ENCODE results near the gene TECTB.

TECTB gene

DNA sequence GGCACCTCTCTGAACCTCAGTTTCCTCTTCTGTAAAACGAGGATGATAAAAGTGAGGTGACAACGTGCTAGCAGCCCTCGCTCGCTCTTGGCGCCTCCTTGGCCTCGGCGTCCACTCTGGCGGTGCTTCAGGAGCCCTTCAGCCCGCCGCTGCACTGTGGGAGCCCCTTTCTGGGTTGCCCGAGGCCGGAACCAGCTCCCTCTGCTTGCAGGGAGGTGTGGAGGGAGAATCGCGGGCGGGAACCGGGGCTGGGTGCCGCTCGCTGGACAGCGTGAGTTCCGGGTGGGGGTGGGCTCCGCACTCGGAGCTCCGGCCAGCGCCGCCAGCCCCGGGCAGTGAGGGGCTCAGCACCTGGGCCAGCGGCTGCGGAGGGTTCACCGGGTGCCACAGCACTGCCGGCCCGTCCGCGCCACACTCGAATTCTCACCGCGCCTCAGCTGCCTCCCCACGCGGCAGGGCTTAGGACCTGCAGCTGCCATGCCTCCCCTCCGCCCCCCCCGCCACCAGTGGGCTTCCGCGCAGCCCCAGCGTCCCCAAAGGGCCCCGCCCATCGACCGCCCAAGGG lies 66.4 kb downstream of the TECTB start:
- no peak for DNase-seq

GRCh38 chr10:112351146-112351545 lies 67.9 kb downstream of the TECTB start:
- DNase-seq, result no peak

- no peak for DNase-seq
Observed at GRCh38 chr10:112352044-112352443, 68.8 kb downstream of the TECTB start.

- DNase-seq, result no peak
Observed at GRCh38 chr10:112353046-112353445, 69.8 kb downstream of the TECTB start.

Data from fibroblast of skin of right quadriceps (primary cell).